ENCODE measurements around the gene GATA3. TPM values are rescaled to one million over a fixed set of nuclear protein-coding genes. Genes with fewer than 3 reads are reported as not detected.

The GATA3 gene
- total and polyA plus RNA-seq, 2 experiments from 2014 or later, result not detected

DNA sequence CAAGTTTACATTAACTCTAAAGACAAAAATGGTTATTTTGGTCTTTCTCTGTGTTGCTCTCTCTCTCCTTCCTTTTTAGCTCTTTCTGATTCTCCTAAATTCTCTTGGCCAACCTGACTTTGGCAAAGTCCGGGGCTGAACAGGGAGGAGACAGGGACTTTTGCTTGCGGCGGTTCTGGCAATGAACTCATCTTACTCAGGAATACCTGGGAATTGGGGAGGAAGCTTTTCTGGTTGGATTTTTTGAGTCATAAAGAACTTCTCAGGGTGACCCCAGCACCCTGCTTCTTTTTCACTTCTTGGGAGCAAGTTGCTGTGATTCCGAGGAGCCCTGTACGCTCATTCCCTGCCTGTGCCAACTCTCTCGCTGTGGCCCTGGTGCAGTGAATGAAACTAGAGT is 16.0 kb downstream of the GATA3 start:
- H4K20me1 ChIP-seq (ENCODE audit: insufficient read depth), result no peaks in the 10 kb centered on the region
- WGBS, 2 experiments (ENCODE audit: low coverage in 1 of 2, low lambda C conversion rate in 2 of 2, missing lambda C conversion rate in 2 of 2), result 67 to 75% methylated on average over 6 of the region's 6 CpGs
- no peak overlapping the region for H2AFZ ChIP-seq
- H3F3A ChIP-seq (ENCODE audit: insufficient read depth), result no peaks in the 10 kb centered on the region
- no peak for TF ChIP-seq EZH2phosphoT487 (IDR thresholded peaks at IDR 0.05; ENCODE audit: insufficient read depth, low read depth)
- no peak for TF ChIP-seq EZH2 (IDR thresholded peaks at IDR 0.05; ENCODE audit: insufficient read depth, poor library complexity, severe bottlenecking)
- H3K4me2 ChIP-seq (ENCODE audit: unreplicated experiment), result no peak overlapping the region
- H3K4me1 ChIP-seq (ENCODE audit: insufficient read depth), result no peaks in the 10 kb centered on the region
- no peaks in the 10 kb centered on the region for H3K36me3 ChIP-seq (ENCODE audit: low read depth)
- DNase-seq, result no peak
- no peaks in the 10 kb centered on the region for H3K9me2 ChIP-seq (ENCODE audit: insufficient read depth)
- H3K27ac ChIP-seq, result no peak overlapping the region
- H3K4me3 ChIP-seq, result no peak overlapping the region
- in situ Hi-C loops (cut with MboI), result no loop called here
- peaks cover 23% of the 10 kb centered on the region for H3K27me3 ChIP-seq (replicated peaks; ENCODE audit: insufficient read depth)
- H3K79me2 ChIP-seq (ENCODE audit: insufficient read depth), result no peaks in the 10 kb centered on the region
- H3K9me3 ChIP-seq (ENCODE audit: low read depth), result no peaks in the 10 kb centered on the region
- no peak overlapping the region for H3K9ac ChIP-seq

DNA sequence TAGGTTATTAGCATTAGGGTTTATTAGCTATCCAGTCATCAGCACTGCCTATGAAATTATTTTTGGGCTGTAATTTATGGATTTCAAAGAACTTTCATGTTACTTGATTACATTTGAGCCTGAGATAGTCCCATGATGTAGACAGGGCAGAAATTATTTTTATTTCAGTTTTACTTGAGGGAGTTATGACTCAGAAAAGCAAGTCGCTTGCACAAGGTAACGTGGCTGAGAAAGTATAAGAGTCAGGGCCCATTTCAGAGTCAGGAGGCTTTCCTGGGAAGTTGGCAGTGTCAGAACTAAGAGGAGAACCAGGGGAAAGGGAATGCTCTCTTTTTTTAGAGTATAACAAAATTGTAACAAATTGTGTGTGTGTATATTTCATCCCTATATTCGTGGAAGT is 16.5 kb downstream of the GATA3 start:
- H3K9me3 ChIP-seq (ENCODE audit: low read depth), result no peaks in the 10 kb centered on the region
- H3F3A ChIP-seq (ENCODE audit: insufficient read depth), result no peaks in the 10 kb centered on the region
- no peaks in the 10 kb centered on the region for H3K4me1 ChIP-seq (ENCODE audit: insufficient read depth)
- no peaks in the 10 kb centered on the region for H3K9me2 ChIP-seq (ENCODE audit: insufficient read depth)
- TF ChIP-seq EZH2phosphoT487 (IDR thresholded peaks at IDR 0.05; ENCODE audit: insufficient read depth, low read depth), result no peak
- TF ChIP-seq EZH2 (IDR thresholded peaks at IDR 0.05; ENCODE audit: insufficient read depth, poor library complexity, severe bottlenecking), result no peak
- in situ Hi-C loops (cut with MboI), result no loop called here
- H3K4me2 ChIP-seq (ENCODE audit: unreplicated experiment), result no peak overlapping the region
- peaks cover 25% of the 10 kb centered on the region for H3K27me3 ChIP-seq (replicated peaks; ENCODE audit: insufficient read depth)
- no peak overlapping the region for H3K27ac ChIP-seq
- WGBS, 2 experiments (ENCODE audit: low coverage in 1 of 2, low lambda C conversion rate in 2 of 2, missing lambda C conversion rate in 2 of 2), result 45 to 52% methylated on average over 3 of the region's 3 CpGs
- H3K79me2 ChIP-seq (ENCODE audit: insufficient read depth), result no peaks in the 10 kb centered on the region
- H3K36me3 ChIP-seq (ENCODE audit: low read depth), result no peaks in the 10 kb centered on the region
- H3K4me3 ChIP-seq, result no peak overlapping the region
- no peak overlapping the region for H3K9ac ChIP-seq
- no peak overlapping the region for H2AFZ ChIP-seq
- no peaks in the 10 kb centered on the region for H4K20me1 ChIP-seq (ENCODE audit: insufficient read depth)
- no peak for DNase-seq

DNA sequence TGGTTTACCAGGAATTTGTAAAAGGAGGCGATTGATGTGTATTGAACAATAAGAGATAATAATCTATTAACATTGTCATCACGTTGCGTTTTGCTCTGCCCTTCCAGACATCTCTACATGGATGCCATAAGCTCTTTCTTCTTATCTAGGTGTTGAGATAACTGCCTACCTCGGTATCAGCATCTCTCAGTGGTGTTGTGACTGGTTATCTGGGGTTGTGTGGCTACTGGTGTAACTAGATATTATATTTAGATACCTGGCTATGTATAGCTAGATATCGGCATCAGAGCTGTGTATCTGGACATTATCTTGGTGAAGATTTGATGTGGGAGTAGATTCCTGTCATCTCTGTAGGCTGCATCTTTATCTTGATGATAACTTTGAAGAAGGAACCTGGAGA is 17.2 kb downstream of the GATA3 start:
- Histone ChIP-seq H3K79me2 (ENCODE audit: insufficient read depth) (no peaks in the 10 kb centered on the region), H2AFZ (no peak overlapping the region), H3K36me3 (ENCODE audit: low read depth) (no peaks in the 10 kb centered on the region), H3K9me2 (ENCODE audit: insufficient read depth) (no peaks in the 10 kb centered on the region), H3K4me1 (ENCODE audit: insufficient read depth) (no peaks in the 10 kb centered on the region), H3K4me2 (ENCODE audit: unreplicated experiment) (no peak overlapping the region), H3K27ac (no peak overlapping the region), H3K4me3 (no peak overlapping the region), H3K9ac (no peak overlapping the region), H3F3A (ENCODE audit: insufficient read depth) (no peaks in the 10 kb centered on the region), H3K9me3 (ENCODE audit: low read depth) (no peaks in the 10 kb centered on the region), H3K27me3 (replicated peaks; ENCODE audit: insufficient read depth) (peaks cover 19% of the 10 kb centered on the region), H4K20me1 (ENCODE audit: insufficient read depth) (no peaks in the 10 kb centered on the region)
- TF ChIP-seq EZH2 (IDR thresholded peaks at IDR 0.05; ENCODE audit: insufficient read depth, poor library complexity, severe bottlenecking) (no peak), EZH2phosphoT487 (IDR thresholded peaks at IDR 0.05; ENCODE audit: insufficient read depth, low read depth) (no peak)
- DNase-seq, result no peak
- in situ Hi-C loops (cut with MboI), result no loop called here
- 43 to 52% methylated on average over 5 of the region's 5 CpGs for WGBS, 2 experiments (ENCODE audit: low coverage in 1 of 2, low lambda C conversion rate in 2 of 2, missing lambda C conversion rate in 2 of 2)

GRCh38 chr10:8072211-8072610 is 17.7 kb downstream of the GATA3 start:
- Histone ChIP-seq H3K9me2 (ENCODE audit: insufficient read depth) (no peaks in the 10 kb centered on the region), H3K79me2 (ENCODE audit: insufficient read depth) (no peaks in the 10 kb centered on the region), H4K20me1 (ENCODE audit: insufficient read depth) (no peaks in the 10 kb centered on the region), H3K4me2 (ENCODE audit: unreplicated experiment) (no peak overlapping the region), H3K4me3 (no peak overlapping the region), H2AFZ (no peak overlapping the region), H3K27ac (no peak overlapping the region), H3K36me3 (ENCODE audit: low read depth) (no peaks in the 10 kb centered on the region), H3F3A (ENCODE audit: insufficient read depth) (no peaks in the 10 kb centered on the region), H3K9ac (no peak overlapping the region), H3K9me3 (ENCODE audit: low read depth) (no peaks in the 10 kb centered on the region), H3K4me1 (ENCODE audit: insufficient read depth) (no peaks in the 10 kb centered on the region), H3K27me3 (replicated peaks; ENCODE audit: insufficient read depth) (peaks cover 13% of the 10 kb centered on the region)
- 31 to 34% methylated on average over 4 of the region's 4 CpGs for WGBS, 2 experiments (ENCODE audit: low coverage in 1 of 2, low lambda C conversion rate in 2 of 2, missing lambda C conversion rate in 2 of 2)
- in situ Hi-C loops (cut with MboI), result no loop called here
- DNase-seq, result no peak
- TF ChIP-seq EZH2 (IDR thresholded peaks at IDR 0.05; ENCODE audit: insufficient read depth, poor library complexity, severe bottlenecking) (no peak), EZH2phosphoT487 (IDR thresholded peaks at IDR 0.05; ENCODE audit: insufficient read depth, low read depth) (no peak)

Measured in GM23248 (cell line).